HFFc6 (cell line): ENCODE measurements around the gene INKA2. TPM values are rescaled to one million over a fixed set of nuclear protein-coding genes. Genes with fewer than 3 reads are reported as not detected.

Source experiments
- DNase-seq: peaks from one replicate; pipeline ENCODE4 v3.0.0-alpha.2; 2018
- H3K27ac Mint-ChIP-seq: 2 replicates; pipeline ENCODE4 v1.8.0; 2020; ENCODE audit warnings: mild to moderate bottlenecking, mixed read lengths
- H3K27me3 Mint-ChIP-seq: 2 replicates; pipeline ENCODE4 v1.8.0; 2021; ENCODE audit warnings: mild to moderate bottlenecking, moderate library complexity, mixed read lengths; ENCODE audit not compliant: insufficient read depth
- H3K36me3 Mint-ChIP-seq: 2 replicates; pipeline ENCODE4 v1.8.0; 2021; ENCODE audit warnings: low read depth, mixed read lengths
- H3K4me1 Mint-ChIP-seq: 2 replicates; pipeline ENCODE4 v1.8.0; 2020; ENCODE audit warnings: low read depth, mixed read lengths
- H3K4me3 Mint-ChIP-seq: 2 replicates; pipeline ENCODE4 v1.8.0; 2020; ENCODE audit warnings: mild to moderate bottlenecking, moderate library complexity, mixed read lengths
- H3K9me3 Mint-ChIP-seq: 2 replicates; pipeline ENCODE4 v1.8.0; 2020; ENCODE audit warnings: mild to moderate bottlenecking, mixed read lengths
- CTCF ChIP-seq: fragments of 200-600 bp; sonication (generic); IDR thresholded peaks from 2 replicates; pipeline ENCODE4 v1.5.0; 2021; ENCODE audit warnings: antibody characterized with exemption, mild to moderate bottlenecking
- total RNA-seq, 6 experiments: library from RNA; stranded (reverse); fragmentation: NEBNext Ultra II Directional; extraction: Animal tissue kit (Norgen Biotek cat#: 25700); gene quantifications; 2 replicates in 1 of 6; 3 replicates in 5 of 6; pipeline ENCODE4 v1.2.3, GENCODE V29; 2021

INKA2 gene
- total RNA-seq, 6 experiments from 2014 or later: 1.7 to 3.5 (median 2.6) TPM

- Mint-ChIP-seq H3K27ac (no peak overlapping the region), H3K4me3 (no peak overlapping the region), H3K27me3 (no peaks in the 10 kb centered on the region; the same call in 1 of the 2 replicates), H3K9me3 (no peaks in the 10 kb centered on the region), H3K4me1 (peaks cover 5% of the 10 kb centered on the region; the same call in 1 of the 2 replicates), H3K36me3 (peaks cover 11% of the 10 kb centered on the region; the same call in 1 of the 2 replicates)
- DNase-seq: peak; percentile 73
- peak; percentile 94 for TF ChIP-seq CTCF
Observed at GRCh38 chr1:111769517-111770146, 30.4 kb upstream of the INKA2 start.

GRCh38 chr1:111768625-111769024, 29.4 kb upstream of the INKA2 start:
- Mint-ChIP-seq H3K27me3 (no peaks in the 10 kb centered on the region; the same call in 1 of the 2 replicates), H3K4me1 (peaks cover 5% of the 10 kb centered on the region; the same call in 1 of the 2 replicates), H3K27ac (no peak overlapping the region), H3K4me3 (no peak overlapping the region), H3K9me3 (no peaks in the 10 kb centered on the region), H3K36me3 (peaks cover 11% of the 10 kb centered on the region; the same call in 1 of the 2 replicates)
- TF ChIP-seq CTCF: no peak
- no peak for DNase-seq

- Mint-ChIP-seq H3K36me3 (peaks cover 12% of the 10 kb centered on the region), H3K27ac (no peak overlapping the region), H3K9me3 (no peaks in the 10 kb centered on the region), H3K27me3 (no peaks in the 10 kb centered on the region; the same call in 1 of the 2 replicates), H3K4me3 (no peak overlapping the region), H3K4me1 (peaks cover 7% of the 10 kb centered on the region)
- no peak for DNase-seq
- TF ChIP-seq CTCF: no peak
Observed at GRCh38 chr1:111768023-111768422, 28.8 kb upstream of the INKA2 start.

- no peaks in the 10 kb centered on the region for H3K9me3 Mint-ChIP-seq
- peaks cover 42% of the 10 kb centered on the region for H3K4me1 Mint-ChIP-seq
- peaks cover 29% of the 10 kb centered on the region for H3K36me3 Mint-ChIP-seq
- peak overlapping the region; percentile 80 for H3K4me3 Mint-ChIP-seq
- TF ChIP-seq CTCF: no peak
- DNase-seq: no peak
- H3K27ac Mint-ChIP-seq: peak overlapping the region; percentile 63
- no peaks in the 10 kb centered on the region for H3K27me3 Mint-ChIP-seq
Observed at GRCh38 chr1:111762332-111762731, 23.1 kb upstream of the INKA2 start.

GRCh38 chr1:111761717-111762116, 22.5 kb upstream of the INKA2 start:
- H3K4me3 Mint-ChIP-seq: peak overlapping the region; percentile 14
- H3K27ac Mint-ChIP-seq: peak overlapping the region; percentile 63
- no peak for TF ChIP-seq CTCF
- no peaks in the 10 kb centered on the region for H3K9me3 Mint-ChIP-seq
- peaks cover 48% of the 10 kb centered on the region for H3K4me1 Mint-ChIP-seq
- H3K36me3 Mint-ChIP-seq: peaks cover 31% of the 10 kb centered on the region
- H3K27me3 Mint-ChIP-seq: no peaks in the 10 kb centered on the region
- DNase-seq: no peak
